DMS 273 (cell line): ENCODE results near the gene CLCN1.
A peak's percentile ranks its signal among the peaks of the same experiment; 100 is the strongest.
"Not testable (repeated sequence)": the region's sequence is repeated elsewhere in the genome, so short reads cannot be mapped to it uniquely, and the experiment has no call there.

Source experiments
- DNase-seq: peaks from one replicate; lab custom pipeline; 2025; ENCODE audit not compliant: unreplicated experiment; lab: John Stamatoyannopoulos, UW

Gene CLCN1

GRCh38 chr7:143383642-143383957 is 67.7 kb downstream of the CLCN1 start:
- DNase-seq, result no peak

GRCh38 chr7:143384148-143384547 is 68.2 kb downstream of the CLCN1 start:
- no peak for DNase-seq

DNA sequence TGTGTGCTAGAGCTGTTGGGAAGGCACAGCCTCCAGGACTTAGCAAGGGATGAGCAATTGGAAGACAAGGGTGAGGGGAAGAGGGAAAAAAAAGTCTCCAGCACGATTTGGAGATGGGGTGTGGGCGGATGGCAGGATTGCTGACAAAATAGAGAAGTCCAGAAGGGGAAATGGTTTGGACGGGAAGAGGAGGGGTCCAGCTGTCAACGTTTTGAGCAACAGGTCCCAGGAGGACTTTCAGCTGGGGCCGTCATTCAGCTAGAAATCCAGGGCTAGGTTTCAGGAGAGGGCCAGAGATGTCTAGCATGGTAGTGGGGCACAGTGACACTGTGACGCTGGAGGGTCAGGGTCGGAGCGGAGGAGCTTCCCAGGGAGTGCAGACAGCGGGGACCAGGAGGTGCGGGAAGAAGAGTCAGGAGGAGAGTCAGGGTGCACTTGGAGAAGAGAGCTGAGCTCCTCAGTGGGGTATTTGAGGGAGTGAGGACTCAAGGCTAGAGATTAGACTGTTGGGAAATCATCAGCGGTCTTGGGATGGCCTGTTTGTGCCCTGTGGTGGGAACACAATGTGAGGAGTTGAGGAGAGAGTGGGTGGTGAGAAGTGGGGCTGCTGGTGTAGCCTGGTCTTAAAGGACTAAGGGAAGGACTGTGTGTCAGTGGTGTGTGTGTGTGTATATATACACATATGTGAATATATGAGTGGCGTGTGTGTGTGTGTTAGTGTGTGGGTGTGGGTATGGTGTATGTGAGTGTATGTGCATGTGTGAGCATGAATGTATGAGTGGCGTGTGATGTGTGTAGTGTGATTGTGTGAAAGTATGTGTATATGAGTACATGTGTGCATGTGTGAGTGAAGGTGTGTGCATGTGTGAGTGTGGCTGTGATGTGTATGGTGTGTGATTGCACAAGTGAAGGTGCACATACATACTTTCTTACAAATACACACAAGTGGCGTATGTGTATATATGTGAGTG is 69.0 kb downstream of the CLCN1 start:
- no peak for DNase-seq

GRCh38 chr7:143385891-143386781 is 70.2 kb downstream of the CLCN1 start:
- DNase-seq, result no peak

DNA sequence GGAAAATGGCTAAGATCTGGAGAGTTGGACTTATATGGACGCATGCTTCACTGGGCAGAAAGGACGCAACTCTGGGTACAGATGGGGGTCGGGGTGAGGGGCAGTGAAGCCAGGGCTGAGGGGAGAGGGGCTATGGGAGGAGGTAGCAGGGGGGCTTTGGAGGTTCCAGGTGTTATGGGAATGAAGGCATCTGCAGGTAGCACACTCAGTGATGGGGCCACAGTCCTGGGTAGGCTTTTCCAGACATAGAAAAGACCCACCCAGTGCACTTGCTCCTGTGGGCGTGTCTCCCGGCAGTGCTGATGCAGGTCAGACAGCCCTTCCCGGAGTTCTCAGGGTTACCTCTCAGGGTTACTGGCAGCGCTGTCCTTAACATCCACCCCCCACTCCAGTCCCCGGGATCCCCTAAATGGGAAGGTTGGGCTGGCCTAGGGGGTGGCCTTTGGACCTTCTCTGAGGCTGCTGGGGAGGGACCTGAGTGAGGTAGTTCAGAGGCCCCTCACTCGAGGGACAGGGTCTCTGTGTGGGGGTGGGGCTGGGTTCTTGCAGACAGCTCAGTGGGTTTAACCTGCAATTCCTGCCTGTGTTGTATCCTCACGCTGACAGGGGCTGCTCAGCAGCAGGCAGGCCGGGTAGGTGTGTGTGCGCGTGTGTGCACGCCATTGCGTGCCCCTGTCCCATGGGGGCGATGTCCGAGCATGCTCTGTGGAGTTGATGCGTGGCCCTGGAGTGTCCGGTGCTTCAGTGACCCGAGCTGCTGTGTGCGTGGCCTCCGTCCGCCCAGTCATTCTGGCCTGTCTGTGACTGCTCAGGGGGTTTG is 71.5 kb downstream of the CLCN1 start:
- no peak for DNase-seq

GRCh38 chr7:143388051-143388450 is 72.1 kb downstream of the CLCN1 start:
- DNase-seq, result no peak

DNA sequence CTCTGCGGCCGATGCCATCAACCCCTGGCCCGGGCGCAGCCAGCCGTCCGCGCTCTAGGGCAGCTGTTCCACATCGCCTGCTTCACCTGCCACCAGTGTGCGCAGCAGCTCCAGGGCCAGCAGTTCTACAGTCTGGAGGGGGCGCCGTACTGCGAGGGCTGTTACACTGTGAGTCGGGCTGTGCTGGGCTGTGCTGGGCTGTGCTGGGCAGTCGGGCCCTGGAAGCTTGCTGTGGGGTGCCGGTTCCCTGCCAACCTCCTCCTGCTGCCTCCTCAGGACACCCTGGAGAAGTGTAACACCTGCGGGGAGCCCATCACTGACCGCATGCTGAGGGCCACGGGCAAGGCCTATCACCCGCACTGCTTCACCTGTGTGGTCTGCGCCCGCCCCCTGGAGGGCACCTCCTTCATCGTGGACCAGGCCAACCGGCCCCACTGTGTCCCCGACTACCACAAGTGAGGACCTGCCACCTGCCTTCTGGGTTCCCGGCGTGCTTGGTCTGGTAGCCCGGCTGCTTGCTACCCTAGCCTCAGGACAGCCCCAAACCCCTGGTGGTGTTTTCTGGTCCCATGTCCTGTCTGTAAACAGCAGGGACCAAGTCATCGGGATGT is 72.7 kb downstream of the CLCN1 start:
- DNase-seq, result no peak

DNA sequence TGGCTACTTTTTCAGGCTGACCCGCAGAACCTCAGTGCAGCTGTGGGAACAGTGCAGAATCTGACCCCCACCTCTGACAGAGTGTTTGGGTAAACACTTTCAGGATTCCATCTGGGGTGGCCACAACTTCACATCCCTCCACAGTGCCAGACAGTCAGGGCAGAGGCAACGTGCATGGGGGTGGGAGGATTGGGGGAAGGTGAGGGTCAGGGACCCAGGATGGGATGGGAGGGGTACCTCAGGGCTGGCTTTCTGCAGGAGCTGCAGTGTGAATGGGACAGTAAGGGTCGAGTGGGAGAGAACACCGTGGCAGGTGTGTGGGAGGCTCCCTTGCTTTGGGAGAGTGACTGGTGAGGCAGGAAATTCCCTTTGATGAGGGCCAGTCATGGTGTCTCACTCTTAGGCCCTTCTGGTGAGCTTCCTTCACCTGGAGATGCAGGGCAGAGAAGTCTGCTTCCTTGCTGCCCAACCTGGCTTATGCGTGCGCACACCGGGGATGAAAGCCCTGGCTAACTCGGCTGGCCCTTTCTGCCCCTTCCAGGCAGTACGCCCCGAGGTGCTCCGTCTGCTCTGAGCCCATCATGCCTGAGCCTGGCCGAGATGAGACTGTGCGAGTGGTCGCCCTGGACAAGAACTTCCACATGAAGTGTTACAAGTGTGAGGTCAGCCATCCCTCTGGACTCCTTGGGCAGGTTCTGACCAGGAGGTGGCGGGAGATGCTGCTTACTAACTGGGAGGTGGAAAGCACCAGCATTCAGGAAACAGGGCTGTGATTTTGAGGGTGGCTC is 73.6 kb downstream of the CLCN1 start:
- no peak for DNase-seq

DNA sequence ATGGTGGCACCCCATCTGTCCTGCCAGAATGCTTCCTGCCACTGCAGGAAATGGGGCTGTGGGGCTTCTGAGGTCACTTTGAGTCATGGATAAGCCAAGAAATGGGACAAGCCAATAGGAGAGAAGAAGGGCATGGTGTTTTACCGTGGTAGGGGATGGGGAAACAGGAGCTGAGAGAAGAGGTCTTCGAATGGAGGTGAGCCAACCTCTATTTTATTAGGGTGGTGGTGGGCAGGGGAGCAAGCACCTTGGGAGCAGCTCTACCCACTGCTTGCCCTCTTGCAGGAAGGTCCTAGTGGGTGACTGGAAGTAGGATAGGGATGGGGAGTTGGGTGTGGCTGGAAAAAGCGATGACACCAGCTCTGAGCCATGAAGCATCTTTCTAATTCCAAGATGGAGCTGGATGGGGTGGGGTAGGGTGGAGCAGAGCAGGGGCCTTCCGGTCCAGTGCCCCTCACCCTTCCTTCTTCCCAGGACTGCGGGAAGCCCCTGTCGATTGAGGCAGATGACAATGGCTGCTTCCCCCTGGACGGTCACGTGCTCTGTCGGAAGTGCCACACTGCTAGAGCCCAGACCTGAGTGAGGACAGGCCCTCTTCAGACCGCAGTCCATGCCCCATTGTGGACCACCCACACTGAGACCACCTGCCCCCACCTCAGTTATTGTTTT is 74.3 kb downstream of the CLCN1 start:
- DNase-seq, result no peak

GRCh38 chr7:143390773-143391317 is 74.9 kb downstream of the CLCN1 start:
- DNase-seq, result no peak

DNA sequence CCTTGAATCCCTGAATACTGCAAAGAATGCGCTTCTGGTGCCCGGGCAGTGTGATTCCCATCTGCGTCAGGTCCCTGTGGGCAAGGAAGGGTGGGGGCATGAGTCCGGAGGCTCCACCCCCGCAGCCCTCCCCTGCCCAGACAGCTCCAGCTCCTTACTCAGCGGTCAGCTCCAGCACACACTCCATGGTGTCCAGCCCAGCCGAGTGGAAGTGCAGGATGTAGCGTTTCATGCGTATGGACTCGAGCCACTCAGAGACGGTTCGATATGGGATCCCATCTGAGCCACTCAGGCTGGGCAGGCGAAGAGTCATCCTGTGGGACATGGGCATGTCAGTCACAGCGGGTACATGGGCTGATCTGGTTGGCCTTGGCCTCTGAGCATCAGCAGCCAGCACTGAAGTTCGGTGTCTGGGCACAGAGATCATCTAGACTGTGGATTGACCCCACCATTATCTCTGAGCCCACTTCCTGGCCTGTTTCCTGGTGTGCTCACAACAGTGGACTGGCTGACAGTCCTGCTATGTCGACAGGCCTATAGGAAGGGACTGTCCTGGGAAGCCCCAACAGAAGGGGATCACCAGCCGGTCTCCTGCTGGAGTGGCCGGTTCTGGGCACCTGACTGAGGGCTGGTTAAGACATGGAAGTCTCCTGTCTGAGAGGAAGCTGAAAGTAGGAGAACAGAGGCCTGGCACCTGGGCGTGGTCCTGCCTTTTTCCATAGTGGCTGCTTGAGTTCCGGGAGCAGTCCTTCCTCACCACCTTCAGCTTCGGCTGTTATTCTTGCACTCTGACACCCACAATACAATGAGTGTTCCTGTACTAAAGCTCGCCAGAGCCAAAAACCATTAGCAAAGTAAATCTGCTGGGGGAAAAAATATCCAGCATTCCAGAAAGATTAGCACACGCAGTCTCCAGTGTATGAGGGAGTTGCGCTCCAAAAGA is 75.8 kb downstream of the CLCN1 start:
- no peak for DNase-seq

DNA sequence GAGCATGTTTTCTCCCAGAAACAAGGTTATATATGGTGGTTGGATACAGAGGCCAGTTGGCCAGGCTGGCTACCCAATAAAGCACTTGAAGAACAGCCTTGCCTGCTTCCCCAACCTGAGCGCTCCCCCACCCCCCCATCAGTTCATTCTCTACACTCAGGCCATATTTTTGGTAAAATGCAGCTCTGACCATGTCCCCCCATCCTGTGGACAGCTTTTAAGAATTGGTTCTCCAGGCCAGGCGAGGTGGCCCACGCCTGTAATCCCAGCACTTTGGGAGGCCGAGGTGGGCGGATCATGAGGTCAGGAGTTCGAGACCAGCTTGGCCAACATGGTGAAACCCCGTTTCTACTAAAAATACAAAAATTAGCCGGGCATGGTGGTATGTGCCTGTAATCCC is 76.5 kb downstream of the CLCN1 start:
- DNase-seq, result not testable (repeated sequence)

- no peak for DNase-seq
These were observed 77.0 kb downstream of the CLCN1 start for GRCh38 chr7:143392875-143393266.

GRCh38 chr7:143393267-143394041 is 77.5 kb downstream of the CLCN1 start:
- peak; percentile 22 for DNase-seq

- DNase-seq, result no peak
These were observed 78.2 kb downstream of the CLCN1 start for GRCh38 chr7:143394068-143394467.

- DNase-seq, result no peak
These were observed 78.9 kb downstream of the CLCN1 start for GRCh38 chr7:143394777-143395176.
